Stimulated activated CD8-positive, alpha-beta memory T cell treated with anti-CD3 and anti-CD28 coated beads, Interleukin-7, amount 100 ng/mL, for 24 hours (primary cell): ENCODE results near the gene RAI1.

Experiments
- DNase-seq: peaks from one replicate; pipeline ENCODE4 v3.0.0-alpha.2; 2020; ENCODE audit warnings: low read depth

Gene RAI1

GRCh38 chr17:17767887-17768418 lies 86.7 kb downstream of the RAI1 start:
- DNase-seq = no peak

- no peak for DNase-seq
Observed at GRCh38 chr17:17768424-17769088, 87.3 kb downstream of the RAI1 start.

GRCh38 chr17:17769869-17770631 lies 88.8 kb downstream of the RAI1 start:
- DNase-seq = no peak

GRCh38 chr17:17770632-17771044 lies 89.4 kb downstream of the RAI1 start:
- DNase-seq = no peak

- no peak for DNase-seq
Observed at GRCh38 chr17:17771498-17772201, 90.4 kb downstream of the RAI1 start.

- no peak for DNase-seq
Observed at GRCh38 chr17:17772231-17772630, 91.0 kb downstream of the RAI1 start.

- DNase-seq = no peak
Observed at GRCh38 chr17:17774009-17774881, 93.0 kb downstream of the RAI1 start.

GRCh38 chr17:17776889-17777288 lies 95.6 kb downstream of the RAI1 start:
- no peak for DNase-seq

- DNase-seq = no peak
Observed at GRCh38 chr17:17778308-17779014, 97.2 kb downstream of the RAI1 start.

- DNase-seq = no peak
Observed at GRCh38 chr17:17779015-17779611, 97.9 kb downstream of the RAI1 start.

- DNase-seq = no peak
Observed at GRCh38 chr17:17780922-17781590, 99.8 kb downstream of the RAI1 start.

- no peak for DNase-seq
Observed at GRCh38 chr17:17781591-17782496, 100.6 kb downstream of the RAI1 start.

- DNase-seq = no peak
Observed at GRCh38 chr17:17782523-17783115, 101.4 kb downstream of the RAI1 start.

- DNase-seq = peak; percentile 26
Observed at GRCh38 chr17:17783116-17783824, 102.0 kb downstream of the RAI1 start.

GRCh38 chr17:17783825-17784656 lies 102.8 kb downstream of the RAI1 start:
- no peak for DNase-seq

GRCh38 chr17:17784657-17785267 lies 103.5 kb downstream of the RAI1 start:
- DNase-seq = no peak

- no peak for DNase-seq
Observed at GRCh38 chr17:17785407-17785806, 104.1 kb downstream of the RAI1 start.
